ENCODE data around the gene EPHX1. TPM values are rescaled to one million over a fixed set of nuclear protein-coding genes. Genes with fewer than 3 reads are reported as not detected.
A peak's percentile ranks its signal among the peaks of the same experiment; 100 is the strongest.

The EPHX1 gene
- total and polyA plus RNA-seq, 7 donors = 19.4 to 209 (median 95.8) TPM

GRCh38 chr1:225879521-225880221 is 69.7 kb downstream of the EPHX1 start:
- no peaks in the 10 kb centered on the region for H3K9me3 ChIP-seq
- ATAC-seq (no peak), DNase-seq (no peak)
- H3K36me3 ChIP-seq (ENCODE audit: insufficient read depth in 1 of 2, low read depth in 1 of 2) = peaks cover 4 to 23% of the 10 kb centered on the region in 2 donors
- H3K4me3 ChIP-seq = no peak overlapping the region
- H3K4me1 ChIP-seq = peaks cover 48% of the 10 kb centered on the region
- 63 to 74% (median 65%) methylated on average over 8 of the region's 8 CpGs for WGBS, 3 donors
- no peak for TF ChIP-seq CTCF (IDR thresholded peaks at IDR 0.05)
- H3K27me3 ChIP-seq (ENCODE audit: insufficient read depth in 3 of 3, low read length in 2 of 3) = no peaks in the 10 kb centered on the region
- intact Hi-C loops (cut with DNase I) = loop anchor here (5.0 to 10.0 kb wide), 4 partner anchors 33 to 95 kb away; partner anchors contain the start of gene PYCR2 (in 2 of the 2)
- peak overlapping the region; percentile 92 for H3K27ac ChIP-seq

DNA sequence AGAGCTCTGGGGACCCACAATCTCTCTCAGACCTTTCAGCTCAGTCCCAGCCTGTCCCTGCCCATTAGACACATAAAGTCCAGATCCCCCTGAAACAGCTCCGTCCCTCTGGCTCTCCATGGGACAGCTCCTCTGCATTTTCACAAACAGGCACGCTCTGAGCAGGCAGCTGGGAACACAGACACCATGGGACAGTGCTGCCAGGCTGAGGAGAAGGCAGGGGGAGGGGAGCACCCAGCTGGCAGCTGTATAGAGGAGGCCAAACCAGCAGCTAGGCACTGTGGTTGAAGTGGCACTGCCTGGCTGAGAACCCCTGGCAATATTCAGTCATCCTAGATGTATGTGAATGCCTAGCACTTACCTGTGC is 70.3 kb downstream of the EPHX1 start:
- peak in 1 of 4 donors; percentile 18 for ATAC-seq
- DNase-seq = no peak
- peak overlapping the region; percentile 100 for H3K4me3 ChIP-seq
- H3K4me1 ChIP-seq = peaks cover 48% of the 10 kb centered on the region
- no peaks in the 10 kb centered on the region for H3K9me3 ChIP-seq
- no peak for TF ChIP-seq CTCF (IDR thresholded peaks at IDR 0.05)
- 34 to 54% (median 37%) methylated on average over 2 of the region's 2 CpGs for WGBS, 3 donors
- intact Hi-C loops (cut with DNase I) = loop anchor here (5.0 kb wide), 1 partner anchor 42 kb away; the partner anchor contains the start of gene PYCR2 (in 2 of the 2)
- no peaks in the 10 kb centered on the region for H3K27me3 ChIP-seq (ENCODE audit: insufficient read depth in 3 of 3, low read length in 2 of 3)
- peak overlapping the region; percentile 92 for H3K27ac ChIP-seq
- H3K36me3 ChIP-seq (ENCODE audit: insufficient read depth in 1 of 2, low read depth in 1 of 2) = peaks cover 4 to 19% of the 10 kb centered on the region in 2 donors

DNA sequence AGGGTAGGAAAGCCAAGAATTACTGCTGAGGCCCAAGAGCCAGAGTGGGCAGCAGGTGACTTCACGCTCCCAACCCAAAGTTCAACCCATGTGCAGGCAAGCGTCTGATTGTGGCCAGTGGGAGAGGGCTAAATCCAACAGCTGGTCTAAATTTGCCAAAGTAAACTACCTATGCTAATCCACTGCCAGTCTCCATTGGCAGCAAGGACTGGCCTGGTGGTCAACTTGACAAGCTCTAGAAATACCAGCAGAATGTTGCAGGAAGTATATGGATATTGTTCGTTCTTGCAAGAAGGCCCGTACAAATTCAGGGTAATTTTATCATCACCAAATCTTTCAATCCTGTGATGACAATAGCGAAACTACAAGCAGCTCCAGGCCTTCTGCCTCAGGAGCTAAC is 70.7 kb downstream of the EPHX1 start:
- H3K9me3 ChIP-seq = no peaks in the 10 kb centered on the region
- H3K36me3 ChIP-seq (ENCODE audit: insufficient read depth in 1 of 2, low read depth in 1 of 2) = peaks cover 4 to 15% of the 10 kb centered on the region in 2 donors
- ATAC-seq (no peak), DNase-seq (no peak)
- no peaks in the 10 kb centered on the region for H3K27me3 ChIP-seq (ENCODE audit: insufficient read depth in 3 of 3, low read length in 2 of 3)
- peak overlapping the region; percentile 92 for H3K27ac ChIP-seq
- H3K4me1 ChIP-seq = peaks cover 48% of the 10 kb centered on the region
- WGBS, 3 donors = 45 to 66% (median 58%) methylated on average over 5 of the region's 5 CpGs
- peak overlapping the region; percentile 100 for H3K4me3 ChIP-seq
- no peak for TF ChIP-seq CTCF (IDR thresholded peaks at IDR 0.05)
- intact Hi-C loops (cut with DNase I) = loop anchor here (5.0 kb wide), 1 partner anchor 42 kb away; the partner anchor contains the start of gene PYCR2 (in 2 of the 2)

GRCh38 chr1:225881081-225881958 is 71.4 kb downstream of the EPHX1 start:
- no peaks in the 10 kb centered on the region for H3K9me3 ChIP-seq
- peak overlapping the region; percentile 92 for H3K27ac ChIP-seq
- no peak for TF ChIP-seq CTCF (IDR thresholded peaks at IDR 0.05)
- intact Hi-C loops (cut with DNase I) = loop anchor here (5.0 kb wide), 1 partner anchor 41 kb away; the partner anchor contains the start of gene PYCR2 (in 2 of the 2)
- H3K36me3 ChIP-seq (ENCODE audit: insufficient read depth in 1 of 2, low read depth in 1 of 2) = peaks cover under 1 to 11% of the 10 kb centered on the region in 2 donors
- peaks cover 48% of the 10 kb centered on the region for H3K4me1 ChIP-seq
- DNase-seq = peak; percentile 63 to 82
- peak; percentile 51 to 63 (median 57) for ATAC-seq
- peak overlapping the region; percentile 100 for H3K4me3 ChIP-seq
- no peaks in the 10 kb centered on the region for H3K27me3 ChIP-seq (ENCODE audit: insufficient read depth in 3 of 3, low read length in 2 of 3)
- 12 to 18% (median 16%) methylated on average over 25 of the region's 25 CpGs for WGBS, 3 donors
